Ishikawa (cell line): ENCODE measurements around the gene FOXP1.

ENCODE experiments used
- CEBPB ChIP-seq: IDR thresholded peaks from 2 replicates; pipeline ENCODE4 v1.6.1; 2012
- CREB1 ChIP-seq: IDR thresholded peaks from 2 replicates; pipeline ENCODE4 v1.6.1; 2012; ENCODE audit warnings: low read depth
- EGR1 ChIP-seq: IDR thresholded peaks from 2 replicates; pipeline ENCODE4 v1.6.1; 2012
- EP300 ChIP-seq: IDR thresholded peaks from 2 replicates; pipeline ENCODE4 v1.6.1; 2012; ENCODE audit warnings: borderline replicate concordance
- MAX ChIP-seq: IDR thresholded peaks from 2 replicates; pipeline ENCODE4 v1.6.1; 2012
- NFIC ChIP-seq: IDR thresholded peaks from 2 replicates; pipeline ENCODE4 v1.6.1; 2012
- RAD21 ChIP-seq: IDR thresholded peaks from 2 replicates; pipeline ENCODE4 v1.6.1; 2012; ENCODE audit warnings: low read depth
- TAF1 ChIP-seq: IDR thresholded peaks from 2 replicates; pipeline ENCODE4 v1.6.1; 2012; ENCODE audit warnings: low read depth, mild to moderate bottlenecking
- USF1 ChIP-seq: IDR thresholded peaks from 2 replicates; pipeline ENCODE4 v1.6.1; 2012
- YY1 ChIP-seq: IDR thresholded peaks from 2 replicates; pipeline ENCODE4 v1.6.1; 2012; ENCODE audit warnings: low read depth

GRCh38 chr3:71087143-71088018 is 496.1 kb downstream of the FOXP1 start:
- TF ChIP-seq TAF1 (no peak), YY1 (no peak), RAD21 (no peak), CREB1 (no peak), USF1 (no peak), EP300 (no peak), MAX (no peak), NFIC (no peak), CEBPB (no peak), EGR1 (no peak)
